GM12873 (cell line): ENCODE data around the gene MTA1.

Experiments
- TF ChIP-seq, protein P1 (sequence below): IDR thresholded peaks from 2 replicates; pipeline ENCODE4 v1.5.1; 2012; ENCODE audit warnings: low read depth, mild to moderate bottlenecking, moderate library complexity, low read length, control low read depth; ENCODE audit not compliant: insufficient read depth; ENCODE audit errors: missing control alignments

Gene MTA1

DNA sequence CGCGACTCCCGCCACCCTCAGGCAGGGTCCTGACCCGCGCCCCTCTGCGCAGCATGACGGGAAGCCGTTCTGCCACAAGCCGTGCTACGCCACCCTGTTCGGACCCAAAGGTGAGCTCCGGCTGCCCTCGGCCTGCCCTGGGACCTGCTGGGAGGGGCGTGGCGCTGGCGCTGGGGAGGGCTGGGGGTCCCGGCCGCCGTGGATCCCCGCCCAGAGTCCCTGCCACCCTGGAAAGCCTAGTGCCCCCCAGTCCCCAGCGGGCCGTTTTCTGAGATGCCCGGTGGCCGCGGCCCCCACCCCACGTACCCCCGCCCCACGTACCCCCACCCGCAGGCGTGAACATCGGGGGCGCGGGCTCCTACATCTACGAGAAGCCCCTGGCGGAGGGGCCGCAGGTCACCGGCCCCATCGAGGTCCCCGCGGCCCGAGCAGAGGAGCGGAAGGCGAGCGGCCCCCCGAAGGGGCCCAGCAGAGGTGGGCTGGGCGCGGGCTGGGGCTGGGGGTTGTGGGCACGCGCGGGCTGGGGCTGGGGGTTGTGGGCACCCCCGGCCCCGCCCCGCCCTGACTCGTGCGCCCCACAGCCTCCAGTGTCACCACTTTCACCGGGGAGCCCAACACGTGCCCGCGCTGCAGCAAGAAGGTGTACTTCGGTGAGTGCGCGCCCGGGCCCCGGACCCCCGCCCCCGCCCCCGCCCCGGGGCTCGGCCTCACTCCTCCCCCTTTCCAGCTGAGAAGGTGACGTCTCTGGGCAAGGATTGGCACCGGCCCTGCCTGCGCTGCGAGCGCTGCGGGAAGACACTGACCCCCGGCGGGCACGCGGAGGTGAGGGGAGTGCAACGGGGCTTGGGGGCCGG is 59.0 kb downstream of the MTA1 start:
- TF ChIP-seq, protein P1, sequence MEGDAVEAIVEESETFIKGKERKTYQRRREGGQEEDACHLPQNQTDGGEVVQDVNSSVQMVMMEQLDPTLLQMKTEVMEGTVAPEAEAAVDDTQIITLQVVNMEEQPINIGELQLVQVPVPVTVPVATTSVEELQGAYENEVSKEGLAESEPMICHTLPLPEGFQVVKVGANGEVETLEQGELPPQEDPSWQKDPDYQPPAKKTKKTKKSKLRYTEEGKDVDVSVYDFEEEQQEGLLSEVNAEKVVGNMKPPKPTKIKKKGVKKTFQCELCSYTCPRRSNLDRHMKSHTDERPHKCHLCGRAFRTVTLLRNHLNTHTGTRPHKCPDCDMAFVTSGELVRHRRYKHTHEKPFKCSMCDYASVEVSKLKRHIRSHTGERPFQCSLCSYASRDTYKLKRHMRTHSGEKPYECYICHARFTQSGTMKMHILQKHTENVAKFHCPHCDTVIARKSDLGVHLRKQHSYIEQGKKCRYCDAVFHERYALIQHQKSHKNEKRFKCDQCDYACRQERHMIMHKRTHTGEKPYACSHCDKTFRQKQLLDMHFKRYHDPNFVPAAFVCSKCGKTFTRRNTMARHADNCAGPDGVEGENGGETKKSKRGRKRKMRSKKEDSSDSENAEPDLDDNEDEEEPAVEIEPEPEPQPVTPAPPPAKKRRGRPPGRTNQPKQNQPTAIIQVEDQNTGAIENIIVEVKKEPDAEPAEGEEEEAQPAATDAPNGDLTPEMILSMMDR: no peak

GRCh38 chr14:105479431-105480158 is 60.0 kb downstream of the MTA1 start:
- TF ChIP-seq, protein P1: no peak

GRCh38 chr14:105480199-105480746 is 60.6 kb downstream of the MTA1 start:
- TF ChIP-seq, protein P1: no peak

DNA sequence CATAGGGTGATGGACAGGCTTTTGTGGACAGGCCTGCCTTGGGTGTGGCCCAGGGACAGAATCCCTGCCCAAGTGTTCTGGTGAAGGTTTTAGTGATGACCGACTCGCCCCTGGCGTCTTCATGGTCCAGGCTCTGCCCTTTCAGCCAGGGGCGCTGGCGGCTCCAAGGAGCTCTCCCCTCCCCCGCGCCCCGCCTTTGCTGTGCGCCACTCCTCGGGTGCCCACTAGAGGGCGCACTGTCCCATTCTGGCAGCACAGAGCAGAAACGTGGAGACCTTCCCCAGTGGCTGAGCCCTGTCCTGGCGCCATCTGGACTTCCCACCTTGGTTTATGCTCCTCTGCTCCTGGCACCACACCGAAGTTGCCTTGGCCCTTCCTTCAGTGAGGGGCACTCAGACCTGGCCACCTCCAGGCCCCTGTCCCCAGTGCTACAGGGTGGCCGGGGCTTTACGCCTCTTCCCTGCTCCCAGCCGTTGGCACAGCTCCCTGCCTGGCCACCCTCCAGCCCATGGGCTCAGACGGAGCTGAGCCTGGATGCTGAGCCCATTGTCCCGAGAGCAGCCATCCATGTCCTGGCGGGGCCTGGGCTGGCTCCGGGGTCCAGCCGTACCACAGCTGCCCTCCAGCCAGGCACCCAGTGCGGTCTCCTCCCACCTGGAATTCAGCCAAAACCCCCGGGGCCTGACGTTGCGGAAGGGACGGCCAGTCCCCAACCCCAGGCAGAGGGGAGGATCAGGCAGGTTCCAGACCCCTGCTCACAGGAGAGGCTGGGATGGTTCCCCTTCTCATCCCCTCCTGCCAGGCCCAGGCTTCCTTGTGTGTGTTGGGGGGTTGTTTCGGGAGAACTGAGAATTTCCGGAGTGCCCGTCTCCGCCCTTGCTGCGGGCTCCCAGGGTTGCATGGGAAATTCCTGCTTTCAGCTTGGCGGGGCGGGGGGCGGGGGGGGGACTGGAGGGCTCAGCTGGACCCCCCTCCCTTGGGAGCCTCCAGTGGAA is 61.5 kb downstream of the MTA1 start:
- TF ChIP-seq, protein P1: peak; percentile 97

- TF ChIP-seq, protein P1: no peak
Observed at GRCh38 chr14:105481886-105482457, 62.3 kb downstream of the MTA1 start.

GRCh38 chr14:105482486-105483110 is 63.0 kb downstream of the MTA1 start:
- TF ChIP-seq, protein P1: no peak
